DLD1 (cell line): ENCODE results near the gene MYO7A.

ENCODE experiments used
- in situ Hi-C: cut with HindIII; loops from 2 replicates; pipeline ENCODE4 v1.10.0; 2017; ENCODE audit warnings: low sequenced_read_pairs

The MYO7A gene

GRCh38 chr11:77181799-77182541 lies 53.9 kb downstream of the MYO7A start:
- in situ Hi-C loops, result no loop called here

- in situ Hi-C loops, result no loop called here
Observed at GRCh38 chr11:77182542-77183430, 54.7 kb downstream of the MYO7A start.

- in situ Hi-C loops, result no loop called here
Observed at GRCh38 chr11:77183431-77183984, 55.5 kb downstream of the MYO7A start.

- in situ Hi-C loops, result no loop called here
Observed at GRCh38 chr11:77184136-77184860, 56.3 kb downstream of the MYO7A start.

- in situ Hi-C loops, result no loop called here
Observed at GRCh38 chr11:77186302-77186701, 58.3 kb downstream of the MYO7A start.

GRCh38 chr11:77187111-77187750 lies 59.2 kb downstream of the MYO7A start:
- in situ Hi-C loops, result no loop called here

- in situ Hi-C loops, result no loop called here
Observed at GRCh38 chr11:77187776-77188632, 60.0 kb downstream of the MYO7A start.

GRCh38 chr11:77188633-77189491 lies 60.8 kb downstream of the MYO7A start:
- in situ Hi-C loops, result no loop called here

GRCh38 chr11:77189588-77190210 lies 61.7 kb downstream of the MYO7A start:
- in situ Hi-C loops, result no loop called here

- in situ Hi-C loops, result no loop called here
Observed at GRCh38 chr11:77190331-77191075, 62.5 kb downstream of the MYO7A start.

- in situ Hi-C loops, result no loop called here
Observed at GRCh38 chr11:77191429-77191822, 63.4 kb downstream of the MYO7A start.

GRCh38 chr11:77191823-77192495 lies 63.9 kb downstream of the MYO7A start:
- in situ Hi-C loops, result no loop called here

- in situ Hi-C loops, result no loop called here
Observed at GRCh38 chr11:77193167-77193566, 65.1 kb downstream of the MYO7A start.

GRCh38 chr11:77193911-77194830 lies 66.1 kb downstream of the MYO7A start:
- in situ Hi-C loops, result no loop called here

- in situ Hi-C loops, result no loop called here
Observed at GRCh38 chr11:77195071-77195755, 67.2 kb downstream of the MYO7A start.
